Astrocyte (in vitro differentiated cells and primary cell): ENCODE results near the gene DHRS13. TPM values are rescaled to one million over a fixed set of nuclear protein-coding genes. Genes with fewer than 3 reads are reported as not detected.

Experiments
- DNase-seq: peaks from one replicate; pipeline ENCODE4 v3.0.0-alpha.2; 2010; ENCODE audit warnings: low read depth
- FAIRE-seq: peaks from 2 replicates; lab custom pipeline; 2011; peaks lifted over from hg19 to GRCh38; lab: Jason Lieb, UNC
- H2AFZ ChIP-seq: 2 replicates; pipeline ENCODE4 v1.6.0; 2012; ENCODE audit warnings: low read depth, low read length, inconsistent platforms
- H3K27ac ChIP-seq: 2 replicates; pipeline ENCODE4 v1.5.1; 2011; ENCODE audit warnings: low read depth, low read length, inconsistent platforms
- H3K27me3 ChIP-seq: 2 replicates; pipeline ENCODE4 v1.6.0; 2011; ENCODE audit warnings: low read length, inconsistent platforms; ENCODE audit not compliant: insufficient read depth
- H3K36me3 ChIP-seq: 2 replicates; pipeline ENCODE4 v1.5.1; 2011; ENCODE audit warnings: low read length, inconsistent platforms; ENCODE audit not compliant: insufficient read depth
- H3K4me1 ChIP-seq: 2 replicates; pipeline ENCODE4 v1.5.1; 2011; ENCODE audit warnings: low read length, inconsistent platforms; ENCODE audit not compliant: insufficient read depth
- H3K4me2 ChIP-seq: 2 replicates; pipeline ENCODE4 v1.6.0; 2012; ENCODE audit warnings: low read length, inconsistent platforms
- H3K4me3 ChIP-seq: 2 replicates; pipeline ENCODE4 v1.5.1; 2011; ENCODE audit warnings: low read depth, mild to moderate bottlenecking, low read length, inconsistent platforms; ENCODE audit not compliant: insufficient read depth
- H3K79me2 ChIP-seq: 2 replicates; pipeline ENCODE4 v1.6.0; 2012; ENCODE audit warnings: mild to moderate bottlenecking, low read length, inconsistent platforms; ENCODE audit not compliant: insufficient read depth
- H3K9ac ChIP-seq: 2 replicates; pipeline ENCODE4 v1.6.0; 2012; ENCODE audit warnings: mild to moderate bottlenecking, low read length, inconsistent platforms
- H3K9me3 ChIP-seq: 2 replicates; pipeline ENCODE4 v1.5.1; 2012; ENCODE audit warnings: low read depth, mild to moderate bottlenecking, low read length, inconsistent platforms; ENCODE audit not compliant: insufficient read depth
- H4K20me1 ChIP-seq: 2 replicates; pipeline ENCODE4 v1.6.0; 2012; ENCODE audit warnings: low read length, inconsistent platforms; ENCODE audit not compliant: insufficient read depth
- H3K27ac Mint-ChIP-seq: one replicate; pipeline ENCODE4 v1.8.0; 2021; ENCODE audit warnings: mild to moderate bottlenecking, mixed read lengths; ENCODE audit not compliant: unreplicated experiment
- H3K27me3 Mint-ChIP-seq: one replicate; pipeline ENCODE4 v1.8.0; 2021; ENCODE audit warnings: low read depth, mixed read lengths; ENCODE audit not compliant: unreplicated experiment
- H3K36me3 Mint-ChIP-seq: one replicate; pipeline ENCODE4 v1.8.0; 2021; ENCODE audit warnings: low read depth, mixed read lengths; ENCODE audit not compliant: unreplicated experiment
- H3K4me1 Mint-ChIP-seq: one replicate; pipeline ENCODE4 v1.8.0; 2021; ENCODE audit warnings: low read depth, mixed read lengths; ENCODE audit not compliant: unreplicated experiment
- H3K4me3 Mint-ChIP-seq: one replicate; pipeline ENCODE4 v1.8.0; 2021; ENCODE audit warnings: mild to moderate bottlenecking, moderate library complexity, mixed read lengths; ENCODE audit not compliant: unreplicated experiment
- H3K9me3 Mint-ChIP-seq: one replicate; pipeline ENCODE4 v1.8.0; 2021; ENCODE audit warnings: mild to moderate bottlenecking, mixed read lengths; ENCODE audit not compliant: unreplicated experiment
- EZH2 ChIP-seq: IDR thresholded peaks from 2 replicates; pipeline ENCODE4 v1.6.1; 2012; ENCODE audit warnings: mild to moderate bottlenecking, low read length, inconsistent platforms; ENCODE audit not compliant: insufficient read depth
- total RNA-seq: library from RNA; stranded (reverse); gene quantifications from 2 replicates; pipeline ENCODE4 v1.2.1, GENCODE V29; 2021
- TF ChIP-seq, protein P1 (sequence below): IDR thresholded peaks from 2 replicates; pipeline ENCODE4 v1.5.1; 2011; ENCODE audit warnings: low read depth, mild to moderate bottlenecking, inconsistent platforms, low read length, moderate library complexity; ENCODE audit not compliant: insufficient read depth

Gene DHRS13
- total RNA-seq, 1 donor from 2014 or later: 4.3 TPM

DNA sequence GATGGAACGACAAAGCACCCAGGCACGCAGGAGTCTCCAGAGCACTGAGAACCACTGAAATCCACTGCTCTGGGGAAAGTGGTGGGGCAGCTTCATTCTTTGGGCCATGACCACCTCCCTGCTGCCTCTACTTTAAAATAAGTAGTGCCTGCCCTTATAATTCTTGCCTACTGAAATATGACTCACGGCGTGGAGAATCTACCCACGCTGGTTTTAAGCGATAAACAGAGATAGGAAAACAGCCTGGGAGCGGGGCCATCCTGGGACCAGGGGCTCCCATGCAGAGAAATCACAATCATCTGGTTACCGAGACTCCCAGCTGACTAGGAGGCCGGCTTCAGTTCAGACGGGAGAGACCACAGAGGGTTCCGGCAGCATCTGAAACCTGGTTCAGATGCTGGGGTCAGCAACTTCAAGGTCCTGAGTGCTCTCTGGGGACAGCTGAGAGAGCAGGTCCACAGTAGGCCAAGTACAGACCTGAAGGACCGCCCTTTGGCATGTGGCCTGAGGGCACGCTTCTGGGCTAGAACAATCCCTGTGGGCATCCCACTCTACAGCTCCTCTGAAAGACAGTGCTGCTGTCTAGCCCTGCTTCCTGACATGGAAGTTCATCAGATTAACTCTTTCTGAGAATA lies 8.6 kb upstream of the DHRS13 start:
- Histone ChIP-seq H3K27me3 (no peaks in the 10 kb centered on the region), H3K9ac (no peak overlapping the region), H3K4me3 (no peak overlapping the region), H3K27ac (no peak overlapping the region), H4K20me1 (peaks cover 91% of the 10 kb centered on the region), H3K4me2 (no peak overlapping the region), H3K4me1 (peaks cover 9% of the 10 kb centered on the region), H3K9me3 (no peaks in the 10 kb centered on the region), H3K36me3 (peaks cover 74% of the 10 kb centered on the region), H2AFZ (no peak overlapping the region), H3K79me2 (peaks cover 2% of the 10 kb centered on the region)
- Mint-ChIP-seq H3K9me3 (no peaks in the 10 kb centered on the region), H3K27ac (no peak overlapping the region), H3K4me1 (peaks cover 8% of the 10 kb centered on the region), H3K27me3 (no peaks in the 10 kb centered on the region), H3K4me3 (no peak overlapping the region), H3K36me3 (peaks cover 46% of the 10 kb centered on the region)
- FAIRE-seq (no peak), DNase-seq (peak; percentile 27)
- no peak for TF ChIP-seq EZH2
- TF ChIP-seq, protein P1, sequence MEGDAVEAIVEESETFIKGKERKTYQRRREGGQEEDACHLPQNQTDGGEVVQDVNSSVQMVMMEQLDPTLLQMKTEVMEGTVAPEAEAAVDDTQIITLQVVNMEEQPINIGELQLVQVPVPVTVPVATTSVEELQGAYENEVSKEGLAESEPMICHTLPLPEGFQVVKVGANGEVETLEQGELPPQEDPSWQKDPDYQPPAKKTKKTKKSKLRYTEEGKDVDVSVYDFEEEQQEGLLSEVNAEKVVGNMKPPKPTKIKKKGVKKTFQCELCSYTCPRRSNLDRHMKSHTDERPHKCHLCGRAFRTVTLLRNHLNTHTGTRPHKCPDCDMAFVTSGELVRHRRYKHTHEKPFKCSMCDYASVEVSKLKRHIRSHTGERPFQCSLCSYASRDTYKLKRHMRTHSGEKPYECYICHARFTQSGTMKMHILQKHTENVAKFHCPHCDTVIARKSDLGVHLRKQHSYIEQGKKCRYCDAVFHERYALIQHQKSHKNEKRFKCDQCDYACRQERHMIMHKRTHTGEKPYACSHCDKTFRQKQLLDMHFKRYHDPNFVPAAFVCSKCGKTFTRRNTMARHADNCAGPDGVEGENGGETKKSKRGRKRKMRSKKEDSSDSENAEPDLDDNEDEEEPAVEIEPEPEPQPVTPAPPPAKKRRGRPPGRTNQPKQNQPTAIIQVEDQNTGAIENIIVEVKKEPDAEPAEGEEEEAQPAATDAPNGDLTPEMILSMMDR: no peak

DNA sequence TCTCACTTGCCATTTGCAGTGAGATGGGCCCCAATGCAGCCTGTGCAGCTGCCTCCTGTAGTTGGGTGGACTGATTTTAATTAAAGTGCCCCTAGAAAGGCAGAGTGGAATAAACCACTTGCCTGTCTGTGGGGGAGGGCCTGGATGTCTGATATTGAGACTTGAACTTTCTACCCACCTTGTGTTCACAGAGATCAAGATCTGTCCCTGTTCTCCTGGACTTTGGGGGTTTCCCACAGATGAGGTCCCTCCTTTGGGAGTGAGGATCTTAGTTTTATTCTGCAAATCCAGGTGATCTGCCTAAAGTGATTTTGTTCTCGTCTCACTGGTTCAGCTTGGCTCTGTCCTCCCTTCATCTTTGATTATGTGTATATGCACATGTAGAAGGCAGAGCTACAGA lies 7.7 kb upstream of the DHRS13 start:
- Mint-ChIP-seq H3K36me3 (peaks cover 43% of the 10 kb centered on the region), H3K4me3 (no peak overlapping the region), H3K27me3 (no peaks in the 10 kb centered on the region), H3K4me1 (peaks cover 8% of the 10 kb centered on the region), H3K27ac (peak overlapping the region; percentile 12), H3K9me3 (no peaks in the 10 kb centered on the region)
- FAIRE-seq (no peak), DNase-seq (no peak)
- H4K20me1 ChIP-seq: peaks cover 89% of the 10 kb centered on the region
- H3K9ac ChIP-seq: no peak overlapping the region
- H3K4me1 ChIP-seq: peaks cover 9% of the 10 kb centered on the region
- no peak overlapping the region for H3K27ac ChIP-seq
- TF ChIP-seq, protein P1: no peak
- no peak for TF ChIP-seq EZH2
- H3K4me3 ChIP-seq: no peak overlapping the region
- H3K27me3 ChIP-seq: no peaks in the 10 kb centered on the region
- H3K36me3 ChIP-seq: peaks cover 77% of the 10 kb centered on the region
- H3K79me2 ChIP-seq: peaks cover 2% of the 10 kb centered on the region
- H3K9me3 ChIP-seq: no peaks in the 10 kb centered on the region
- H2AFZ ChIP-seq: no peak overlapping the region
- no peak overlapping the region for H3K4me2 ChIP-seq

DNA sequence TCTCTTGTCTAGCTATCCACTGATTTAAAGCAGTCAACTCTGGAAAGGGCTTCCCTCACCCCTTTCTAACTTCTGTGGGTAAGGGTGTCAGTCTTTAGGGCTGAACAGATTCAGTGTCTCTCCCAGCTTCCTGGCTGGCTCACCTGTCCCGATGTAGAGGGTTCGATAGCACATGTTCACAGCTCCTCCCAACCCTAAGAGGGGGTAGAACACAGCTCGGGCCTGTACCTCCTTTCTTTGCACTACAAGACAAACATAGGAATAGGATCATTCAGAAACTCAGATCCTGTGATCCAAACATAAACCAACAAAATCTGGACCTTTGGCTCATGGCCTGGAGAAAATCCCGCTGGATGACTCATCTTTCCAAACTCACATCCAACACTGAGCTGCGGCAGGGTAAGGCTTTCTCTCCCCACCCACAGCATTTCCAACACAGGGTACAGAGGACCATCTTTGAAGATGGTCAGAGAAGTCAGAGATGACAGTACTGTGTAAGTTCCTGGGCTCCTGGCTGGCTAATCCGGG lies 5.8 kb upstream of the DHRS13 start:
- Histone ChIP-seq H3K79me2 (no peaks in the 10 kb centered on the region), H2AFZ (no peak overlapping the region), H3K27me3 (no peaks in the 10 kb centered on the region), H3K9ac (peak overlapping the region; percentile 1), H3K27ac (no peak overlapping the region), H3K4me3 (no peak overlapping the region), H3K36me3 (peaks cover 66% of the 10 kb centered on the region), H3K9me3 (no peaks in the 10 kb centered on the region), H4K20me1 (peaks cover 86% of the 10 kb centered on the region), H3K4me2 (peak overlapping the region; percentile 13), H3K4me1 (peaks cover 9% of the 10 kb centered on the region)
- Mint-ChIP-seq H3K36me3 (peaks cover 37% of the 10 kb centered on the region), H3K27me3 (no peaks in the 10 kb centered on the region), H3K4me1 (peaks cover 8% of the 10 kb centered on the region), H3K27ac (peak overlapping the region; percentile 77), H3K4me3 (peak overlapping the region; percentile 50), H3K9me3 (no peaks in the 10 kb centered on the region)
- FAIRE-seq (peak; percentile 29), DNase-seq (peak; percentile 61)
- no peak for TF ChIP-seq EZH2
- TF ChIP-seq, protein P1: no peak
